ENCODE data around the gene GNAL.

Gene GNAL

DNA sequence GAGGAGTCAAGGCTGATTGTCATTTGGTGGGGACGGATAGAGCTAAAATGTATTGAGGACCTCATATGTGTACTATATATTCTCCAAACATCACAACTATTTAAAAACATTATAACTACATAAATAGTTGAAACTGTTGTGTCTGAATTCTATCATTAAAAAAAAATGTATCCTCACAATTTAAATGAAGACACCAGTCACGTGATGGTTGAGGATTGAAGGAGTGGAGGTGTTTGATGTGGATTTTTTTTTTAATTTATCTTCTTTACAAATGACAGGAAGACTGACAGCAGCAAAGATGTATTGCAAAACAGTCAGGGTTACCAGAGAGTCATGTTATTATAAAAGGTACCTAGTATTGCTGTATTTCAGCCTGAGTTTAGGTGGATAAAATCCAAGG lies 30.0 kb downstream of the GNAL start:
- DNase-seq (ENCODE audit: insufficient read length, low spot score) = no peak
- no peak for FAIRE-seq

DNA sequence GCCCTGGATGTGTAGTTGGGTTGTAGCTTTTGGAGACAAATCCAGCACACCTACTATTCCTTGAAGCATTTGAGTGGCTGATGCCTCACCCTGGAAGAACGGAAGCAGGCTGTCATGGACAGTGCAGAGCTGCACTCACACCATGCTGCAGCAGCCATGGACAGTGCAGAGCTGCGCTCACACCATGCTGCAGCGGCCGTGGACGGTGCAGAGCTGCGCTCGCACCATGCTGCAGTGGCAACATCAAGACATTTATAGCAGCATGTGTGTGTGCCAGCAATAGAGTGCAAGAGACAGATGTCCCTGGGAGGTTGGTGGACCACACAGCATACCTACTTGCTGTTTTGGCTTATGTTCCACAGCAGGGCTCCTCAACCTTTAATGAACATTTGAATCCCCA lies 30.6 kb downstream of the GNAL start:
- FAIRE-seq (no peak), DNase-seq (ENCODE audit: insufficient read length, low spot score) (no peak)

DNA sequence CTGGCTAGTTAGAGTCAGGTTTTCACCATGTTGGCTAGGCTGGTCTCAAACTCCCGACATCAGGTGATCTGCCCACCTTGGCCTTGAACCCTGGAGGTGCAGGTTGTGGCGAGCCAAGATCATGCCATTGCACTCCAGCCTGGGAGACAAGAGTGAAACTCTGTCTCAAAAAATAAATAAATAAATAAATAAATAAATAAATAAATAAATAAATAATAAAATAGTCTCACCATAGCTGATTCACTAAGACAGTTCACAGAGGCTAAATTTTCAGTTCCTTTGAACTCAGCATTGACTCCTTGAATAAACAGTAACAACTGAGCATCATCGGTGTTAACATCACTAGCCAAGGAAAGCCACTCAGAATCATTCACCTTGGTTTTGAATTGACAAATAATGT lies 32.7 kb downstream of the GNAL start:
- DNase-seq (ENCODE audit: insufficient read length, low spot score) (no peak), FAIRE-seq (no peak)

DNA sequence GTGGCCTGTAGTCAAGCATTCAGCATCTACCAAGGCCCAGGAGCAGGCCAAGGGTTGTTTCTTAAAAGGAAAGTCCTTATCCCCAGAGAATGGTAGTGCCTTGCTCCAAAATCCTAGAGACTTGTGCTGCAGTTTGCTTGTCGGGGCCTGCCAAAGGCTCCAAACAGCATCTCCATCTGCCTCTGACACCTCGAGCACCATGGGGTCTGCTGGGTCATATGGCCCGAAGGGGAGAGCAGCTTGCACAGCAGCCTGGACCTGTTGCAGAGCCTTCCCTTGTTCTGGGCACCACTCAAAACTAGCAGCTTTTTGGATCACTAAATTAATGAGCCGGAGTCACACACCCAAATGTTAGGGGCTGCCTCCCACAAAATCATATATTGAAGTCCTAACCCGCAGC lies 35.7 kb downstream of the GNAL start:
- FAIRE-seq (no peak), DNase-seq (ENCODE audit: insufficient read length, low spot score) (no peak)

DNA sequence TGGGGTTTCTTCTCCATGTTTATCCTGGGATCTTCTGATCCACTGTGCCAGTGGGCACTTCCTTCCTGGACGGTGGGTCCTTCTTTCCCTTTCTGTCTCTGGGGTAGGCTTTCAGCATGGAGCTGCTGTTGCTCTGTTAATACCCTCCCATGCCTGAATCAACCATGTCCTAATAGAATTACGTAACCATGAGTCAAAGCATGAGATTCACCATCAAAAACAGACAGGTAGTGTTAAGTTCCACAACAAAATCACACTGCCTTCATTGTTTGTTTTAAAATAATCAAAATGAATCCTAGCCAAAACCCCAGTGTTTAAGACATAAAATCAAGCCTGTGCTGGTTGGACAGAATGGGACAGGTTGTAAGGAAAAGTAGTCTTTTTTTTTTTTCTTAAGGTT lies 37.5 kb downstream of the GNAL start:
- FAIRE-seq = no peak
- no peak for DNase-seq (ENCODE audit: insufficient read length, low spot score)

DNA sequence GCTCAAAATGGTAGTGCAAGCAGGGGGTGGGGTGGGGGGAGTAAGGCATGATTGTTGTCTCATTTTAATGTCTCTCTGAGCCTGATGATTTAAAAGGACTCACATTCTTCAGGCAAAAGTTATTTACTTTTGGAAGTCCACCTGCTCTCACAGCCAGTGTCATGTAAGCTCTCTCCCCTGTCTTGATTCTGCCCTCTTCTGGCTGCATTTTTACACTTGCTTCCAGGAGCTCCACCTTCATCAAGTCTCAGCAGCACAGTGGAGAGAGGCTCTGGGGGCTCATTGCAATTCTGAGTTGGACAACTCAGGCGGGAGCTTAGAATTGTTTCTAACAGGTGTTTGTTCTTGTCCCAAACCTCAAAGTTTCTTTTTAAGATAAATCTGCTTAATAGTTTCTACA lies 39.2 kb downstream of the GNAL start:
- DNase-seq (ENCODE audit: insufficient read length, low spot score) = peak; percentile 37
- FAIRE-seq = no peak

GRCh38 chr18:11729556-11729955 lies 40.5 kb downstream of the GNAL start:
- FAIRE-seq = no peak
- DNase-seq (ENCODE audit: insufficient read length, low spot score) = no peak

DNA sequence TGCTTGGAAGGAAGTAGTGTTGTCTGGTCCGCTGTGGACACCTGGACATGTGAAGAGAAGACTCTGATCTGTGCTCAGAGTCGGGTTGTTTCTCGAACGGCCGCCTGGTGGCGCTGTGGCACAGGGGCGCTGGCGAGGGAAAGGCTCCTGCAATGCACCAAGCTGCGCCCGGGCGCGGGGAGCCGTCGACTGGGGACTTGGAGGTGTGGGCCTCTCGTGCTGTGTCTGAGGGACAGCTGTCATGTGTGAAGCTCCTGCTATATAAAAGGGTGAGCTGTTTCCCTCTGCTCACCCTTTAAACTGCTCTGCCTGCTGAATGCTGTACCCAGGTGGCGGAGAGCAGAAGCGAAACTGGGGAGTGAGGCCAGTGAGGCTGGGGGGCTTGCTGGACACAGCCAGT lies 44.0 kb downstream of the GNAL start:
- FAIRE-seq = no peak

DNA sequence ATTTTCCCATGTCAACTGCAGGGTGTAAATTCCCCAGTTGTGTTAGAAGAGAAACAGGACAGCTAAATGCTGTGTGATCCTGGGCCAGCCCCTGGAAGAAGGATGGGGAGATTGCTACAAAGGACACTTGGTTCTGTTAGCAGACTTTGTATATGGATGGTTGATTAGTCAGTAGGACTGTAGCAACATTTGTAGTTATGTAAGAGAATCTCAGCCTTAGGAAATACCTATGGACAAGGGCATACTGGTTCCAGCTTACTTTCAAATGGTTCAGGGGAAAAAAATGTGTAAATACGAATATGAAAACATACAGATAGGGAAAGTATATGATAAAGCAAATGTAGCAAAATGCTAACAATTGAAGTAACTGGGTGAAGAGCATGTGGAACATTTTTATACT lies 47.6 kb downstream of the GNAL start:
- FAIRE-seq (no peak), DNase-seq (ENCODE audit: insufficient read length, low spot score) (no peak)

More for the DNA sequence above, 44.0 kb downstream of the GNAL start:
- peak; percentile 72 for DNase-seq (ENCODE audit: insufficient read length, low spot score)

- FAIRE-seq (no peak), DNase-seq (ENCODE audit: insufficient read length, low spot score) (no peak)
These were observed 50.8 kb downstream of the GNAL start for GRCh38 chr18:11739893-11740292.

DNA sequence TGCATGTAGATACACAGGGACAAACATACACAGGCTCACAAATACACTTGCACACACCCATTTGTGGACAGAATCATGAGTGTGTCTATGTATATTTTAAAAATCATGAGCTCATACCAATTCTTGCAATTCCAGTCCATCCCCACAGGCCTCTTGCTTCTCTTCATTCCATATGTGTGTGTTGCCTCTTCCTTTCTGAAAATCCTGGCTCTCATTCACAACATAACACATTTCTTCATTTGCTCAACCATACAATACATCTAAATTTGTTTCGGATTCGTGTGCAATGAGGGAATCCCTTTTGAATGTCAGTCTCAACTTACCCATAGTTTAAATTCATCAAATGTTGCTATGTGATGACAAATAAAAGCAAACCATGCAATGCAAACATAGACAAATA lies 51.4 kb downstream of the GNAL start:
- DNase-seq (ENCODE audit: insufficient read length, low spot score) (no peak), FAIRE-seq (no peak)

DNA sequence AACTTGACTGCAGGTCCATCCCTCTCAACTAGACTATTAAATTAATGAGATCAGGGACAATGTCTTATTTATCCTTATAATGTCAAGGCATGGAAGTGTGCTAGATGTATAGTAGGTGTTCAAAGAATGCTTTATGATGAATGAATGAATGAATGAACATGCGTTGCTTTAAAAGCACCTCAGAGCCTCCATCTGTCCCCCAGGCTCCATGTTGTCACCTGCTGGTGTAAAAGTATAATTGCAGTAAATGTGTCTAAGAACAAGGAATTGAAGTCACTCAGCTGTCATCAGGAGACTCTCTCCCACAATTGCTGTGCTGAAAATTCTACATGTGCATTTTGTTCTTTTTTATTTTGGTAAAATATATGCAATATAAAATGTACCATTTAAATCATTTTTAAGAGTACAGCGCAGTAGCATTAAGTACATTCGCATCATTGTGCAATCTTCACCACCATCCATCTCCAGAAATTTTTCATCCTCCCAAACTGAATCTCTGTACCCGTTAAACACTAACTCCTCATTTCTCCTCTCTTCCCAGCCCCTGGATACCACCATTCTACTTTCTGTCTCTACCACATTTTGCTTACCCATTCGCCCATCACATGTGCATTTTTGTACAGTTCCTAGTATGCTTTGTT lies 52.6 kb downstream of the GNAL start:
- FAIRE-seq (no peak), DNase-seq (ENCODE audit: insufficient read length, low spot score) (peak; percentile 39)

- FAIRE-seq (no peak), DNase-seq (ENCODE audit: insufficient read length, low spot score) (no peak)
These were observed 56.5 kb downstream of the GNAL start for GRCh38 chr18:11745521-11745920.

DNA sequence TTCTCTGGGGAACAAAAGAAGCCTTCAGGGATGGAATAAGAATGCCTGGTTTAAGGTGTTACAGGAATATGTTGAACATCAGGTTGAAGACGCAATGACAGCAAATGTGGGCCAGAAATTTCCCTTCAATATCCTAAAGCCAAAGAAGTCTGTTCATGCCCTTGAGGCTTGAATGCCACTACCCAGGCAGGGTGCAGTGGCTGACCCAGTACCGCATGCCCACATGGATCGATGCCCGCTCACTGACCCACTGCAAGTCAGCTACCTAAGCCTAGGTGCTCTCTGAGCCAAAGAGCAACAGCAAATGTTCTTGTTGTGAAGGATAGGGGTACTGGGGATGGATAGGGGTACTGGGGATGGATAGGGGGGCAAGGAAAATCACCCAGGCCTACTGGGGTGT lies 58.2 kb downstream of the GNAL start:
- FAIRE-seq (no peak), DNase-seq (ENCODE audit: insufficient read length, low spot score) (no peak)

DNA sequence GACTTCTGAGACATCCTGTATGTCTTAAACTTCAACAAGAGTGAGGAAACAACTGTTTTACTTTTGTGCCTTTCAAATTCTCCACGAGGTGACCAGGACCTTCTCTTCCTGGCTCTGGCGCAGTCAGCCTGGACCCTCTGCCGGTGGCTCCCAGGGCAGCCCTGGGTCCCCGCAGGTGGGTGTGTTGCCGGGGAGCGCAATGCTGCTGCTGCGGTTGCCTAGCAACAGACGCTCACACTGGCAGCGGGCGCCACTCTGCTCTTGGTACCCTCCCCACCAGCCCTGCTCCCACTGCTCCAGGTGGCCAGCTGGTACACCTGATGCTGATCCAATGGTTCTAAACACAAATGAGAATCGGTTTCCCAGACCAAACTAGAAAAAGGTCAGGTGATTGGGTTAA lies 58.7 kb downstream of the GNAL start:
- no peak for DNase-seq (ENCODE audit: insufficient read length, low spot score)
- no peak for FAIRE-seq

- FAIRE-seq = no peak
- DNase-seq (ENCODE audit: insufficient read length, low spot score) = no peak
These were observed 60.2 kb downstream of the GNAL start for GRCh38 chr18:11749305-11749704.

GRCh38 chr18:11750171-11750570 lies 61.1 kb downstream of the GNAL start:
- DNase-seq (ENCODE audit: insufficient read length, low spot score) (no peak), FAIRE-seq (no peak)

GRCh38 chr18:11750581-11751310 lies 61.7 kb downstream of the GNAL start:
- no peak for DNase-seq (ENCODE audit: insufficient read length, low spot score)
- FAIRE-seq = no peak

DNA sequence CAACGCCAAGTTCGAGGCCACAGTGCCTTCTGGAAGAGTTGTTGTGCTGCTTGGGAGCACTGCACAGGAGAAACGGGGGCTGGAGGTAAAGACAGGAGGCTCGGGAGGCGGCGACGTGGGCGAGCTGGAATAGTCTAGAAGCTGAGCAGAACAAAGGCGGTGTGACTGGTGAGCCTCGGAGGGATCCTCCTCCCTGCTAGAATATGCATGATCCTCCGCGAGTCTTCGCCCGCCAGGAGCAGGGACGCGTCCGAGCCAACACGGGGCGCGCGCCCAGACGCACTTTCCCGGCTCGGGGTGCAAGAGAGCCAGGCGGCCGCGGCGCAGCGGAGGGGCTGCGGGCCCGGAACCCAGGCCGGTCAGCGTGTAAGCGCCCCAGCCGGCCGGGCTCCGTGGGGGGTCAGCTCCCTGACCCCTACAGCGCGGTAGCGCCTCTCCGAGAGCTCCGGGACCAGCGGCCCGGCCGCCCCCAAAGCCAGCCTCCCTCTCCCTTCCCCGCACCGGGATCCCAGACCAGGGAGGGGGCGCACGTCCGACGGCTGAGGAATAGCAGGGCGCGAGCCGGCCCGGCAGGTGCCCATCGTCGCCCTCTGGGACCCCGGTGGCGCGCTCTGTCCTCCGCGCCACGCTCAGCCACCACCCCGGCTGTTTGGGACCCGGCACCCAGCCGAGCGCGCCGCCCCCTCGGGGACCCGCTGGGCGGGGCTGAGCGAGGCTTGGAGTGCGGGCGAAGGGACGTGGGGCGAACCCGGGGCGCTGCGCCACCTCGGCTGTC lies 62.5 kb downstream of the GNAL start:
- FAIRE-seq = no peak

GRCh38 chr18:11752116-11752911 lies 63.2 kb downstream of the GNAL start:
- DNase-seq (ENCODE audit: insufficient read length, low spot score) = peak; percentile 53
- FAIRE-seq = no peak

More for the DNA sequence above, 62.5 kb downstream of the GNAL start:
- DNase-seq (ENCODE audit: insufficient read length, low spot score) = no peak

DNA sequence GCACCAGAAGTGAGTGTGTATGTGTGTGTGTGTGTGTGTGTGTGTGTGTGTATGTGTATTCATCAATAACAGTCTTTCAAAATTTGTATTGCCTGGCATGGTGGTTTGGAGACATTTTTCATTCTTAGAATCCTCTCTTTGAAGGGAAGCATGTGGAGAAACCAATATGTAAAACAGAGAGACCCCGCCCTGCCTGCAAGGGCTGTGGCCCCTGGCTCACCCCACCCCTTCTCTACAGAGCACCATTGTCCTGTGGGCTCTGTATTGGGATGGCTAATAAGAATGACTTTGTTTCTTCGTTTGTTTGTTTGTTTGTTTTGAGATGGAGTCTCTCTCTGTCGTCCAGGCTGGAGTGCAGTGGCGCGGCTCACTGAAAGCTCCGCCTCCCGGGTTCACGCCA lies 65.9 kb downstream of the GNAL start:
- FAIRE-seq = no peak

More for the DNA sequence above, 65.9 kb downstream of the GNAL start:
- no peak for DNase-seq (ENCODE audit: insufficient read length, low spot score)
